Superior temporal gyrus (tissue), 1 donor: Measurements from ENCODE around the gene TNFAIP6.
"Not testable (repeated sequence)": the region's sequence is repeated elsewhere in the genome, so short reads cannot be mapped to it uniquely, and the experiment has no call there.

Source experiments
- DNase-seq: peaks from one replicate; pipeline ENCODE4 v3.0.0-alpha.2; 2016; ENCODE audit errors: extremely low spot score

The TNFAIP6 gene

DNA sequence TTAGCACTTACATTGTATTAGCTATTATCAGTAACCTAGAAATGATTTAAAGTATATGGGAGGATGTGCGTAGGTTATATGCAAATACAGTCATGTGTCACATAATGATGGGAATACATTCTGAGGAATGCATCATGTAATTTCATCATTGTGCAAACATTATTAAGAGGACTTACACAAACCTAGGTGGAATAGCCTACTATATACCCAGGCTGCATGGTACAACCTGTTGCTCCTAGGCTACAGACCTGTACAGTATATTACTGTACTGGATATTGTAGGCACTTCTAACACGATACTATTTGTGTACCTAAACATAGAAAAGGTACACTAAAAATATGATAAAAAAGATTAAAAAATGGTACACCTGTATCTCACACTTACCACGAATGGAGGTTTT, 60.3 kb downstream of the TNFAIP6 start:
- DNase-seq: no peak

DNA sequence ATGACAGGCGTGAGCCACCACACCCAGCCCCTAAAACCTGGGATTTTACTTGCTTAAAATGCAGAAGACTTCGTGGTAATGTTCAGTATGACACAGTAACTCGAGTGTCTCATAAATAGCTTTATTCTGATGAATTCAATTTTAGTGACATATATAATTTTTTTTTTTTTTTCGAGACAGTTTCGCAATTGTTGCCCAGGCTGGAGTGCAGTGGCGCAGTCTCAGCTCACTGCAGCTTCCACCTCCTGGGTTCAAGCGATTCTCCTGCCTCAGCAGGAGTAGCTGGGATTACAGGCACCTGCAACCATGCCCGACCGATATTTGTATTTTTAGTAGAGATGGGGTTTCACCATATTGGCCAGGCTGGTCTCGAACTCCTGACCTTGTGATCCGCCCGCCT, 64.3 kb downstream of the TNFAIP6 start:
- not testable (repeated sequence) for DNase-seq

DNA sequence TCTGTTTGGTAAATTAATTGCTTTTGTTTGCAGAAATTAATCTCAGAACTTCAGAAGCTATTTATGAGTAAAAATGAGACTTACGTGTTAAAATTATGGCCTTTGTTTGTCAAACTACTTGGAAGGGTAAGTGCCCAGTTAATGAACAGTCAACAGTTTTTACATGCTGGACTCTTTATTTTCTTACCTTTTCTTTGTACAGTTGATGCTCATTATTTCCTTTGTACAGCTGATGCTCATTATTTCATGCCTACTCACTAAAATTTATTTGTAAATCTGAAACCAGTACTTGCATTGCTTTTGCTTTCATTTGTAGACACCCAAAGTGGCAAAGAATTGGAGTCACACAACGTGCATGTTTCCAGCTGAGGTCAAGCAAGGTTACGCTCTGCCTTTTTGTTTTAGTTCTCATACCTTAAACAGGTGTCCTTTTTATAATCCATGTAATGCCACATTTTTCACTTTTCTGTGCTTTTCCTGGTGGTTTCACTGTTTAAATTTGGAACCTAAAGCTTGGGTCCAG, 65.6 kb downstream of the TNFAIP6 start:
- no peak for DNase-seq

DNA sequence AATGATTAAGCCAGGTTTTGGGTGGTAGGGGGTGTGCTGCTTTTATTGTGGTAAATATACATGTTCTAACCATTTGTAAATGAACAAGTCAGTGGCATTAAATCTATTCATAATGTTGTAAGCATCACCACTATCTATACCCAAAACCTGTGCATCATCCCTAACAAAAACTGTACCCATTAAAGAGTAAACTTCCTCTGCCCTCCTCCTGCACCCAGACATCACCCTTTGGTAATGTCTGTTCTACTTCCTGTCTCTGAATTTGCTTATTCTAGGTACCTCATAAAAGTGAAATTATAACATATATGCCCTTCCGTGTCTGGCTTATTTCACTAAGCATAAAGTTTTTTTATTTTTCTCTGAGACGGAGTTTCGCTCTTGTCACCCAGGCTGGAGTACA, 66.4 kb downstream of the TNFAIP6 start:
- DNase-seq: no peak
